ENCODE data around the gene FABP1.

Gene FABP1

DNA sequence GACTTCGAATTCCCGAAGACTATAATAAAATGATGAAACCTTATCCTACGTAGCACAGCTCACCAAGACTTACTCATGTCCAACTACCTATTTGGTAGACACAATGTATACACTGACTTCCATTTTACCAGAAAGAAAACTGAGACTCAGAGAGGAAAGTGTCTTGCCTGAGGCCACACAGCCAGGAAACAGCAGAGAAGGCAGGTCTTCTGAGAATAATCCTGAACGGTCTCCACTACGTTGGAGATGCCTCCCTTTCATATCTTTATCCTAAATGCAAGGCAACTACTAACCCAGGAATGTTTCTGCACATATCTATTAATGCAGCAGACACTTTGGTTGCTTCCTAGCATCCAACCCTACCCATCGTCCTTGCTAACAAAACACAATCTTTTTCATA is 11.9 kb upstream of the FABP1 start:
- POLR2A ChIA-PET = interaction anchor here (0.7 kb wide), 1 partner anchor 445 kb away, joined by 3 read pairs; no protein-coding TSS in a partner anchor
- CTCF ChIA-PET = no interaction called here
- no peak for TF ChIP-seq ZIC2 (tag by site-specific recombination; IDR thresholded peaks at IDR 0.05)
- TF ChIP-seq SP2 (tag by site-specific recombination; IDR thresholded peaks at IDR 0.05) = no peak
- TF ChIP-seq, protein P1, sequence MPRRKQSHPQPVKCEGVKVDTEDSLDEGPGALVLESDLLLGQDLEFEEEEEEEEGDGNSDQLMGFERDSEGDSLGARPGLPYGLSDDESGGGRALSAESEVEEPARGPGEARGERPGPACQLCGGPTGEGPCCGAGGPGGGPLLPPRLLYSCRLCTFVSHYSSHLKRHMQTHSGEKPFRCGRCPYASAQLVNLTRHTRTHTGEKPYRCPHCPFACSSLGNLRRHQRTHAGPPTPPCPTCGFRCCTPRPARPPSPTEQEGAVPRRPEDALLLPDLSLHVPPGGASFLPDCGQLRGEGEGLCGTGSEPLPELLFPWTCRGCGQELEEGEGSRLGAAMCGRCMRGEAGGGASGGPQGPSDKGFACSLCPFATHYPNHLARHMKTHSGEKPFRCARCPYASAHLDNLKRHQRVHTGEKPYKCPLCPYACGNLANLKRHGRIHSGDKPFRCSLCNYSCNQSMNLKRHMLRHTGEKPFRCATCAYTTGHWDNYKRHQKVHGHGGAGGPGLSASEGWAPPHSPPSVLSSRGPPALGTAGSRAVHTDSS (tag by site-specific recombination; IDR thresholded peaks at IDR 0.05) = no peak
- TF ChIP-seq ZNF548 (tag by site-specific recombination; IDR thresholded peaks at IDR 0.05) = no peak
- TF ChIP-seq ZXDB (tag by site-specific recombination; IDR thresholded peaks at IDR 0.05) = no peak
- TF ChIP-seq ZNF202 (tag by site-specific recombination; IDR thresholded peaks at IDR 0.05; ENCODE audit: borderline replicate concordance) = no peak
- no peak for TF ChIP-seq ZNF302 (tag by site-specific recombination; IDR thresholded peaks at IDR 0.05; ENCODE audit: low read depth)
- no peak for TF ChIP-seq ZSCAN30 (tag by site-specific recombination; IDR thresholded peaks at IDR 0.05)
- no peak for TF ChIP-seq ZNF169 (tag by site-specific recombination; IDR thresholded peaks at IDR 0.05)
- TF ChIP-seq, protein P2, sequence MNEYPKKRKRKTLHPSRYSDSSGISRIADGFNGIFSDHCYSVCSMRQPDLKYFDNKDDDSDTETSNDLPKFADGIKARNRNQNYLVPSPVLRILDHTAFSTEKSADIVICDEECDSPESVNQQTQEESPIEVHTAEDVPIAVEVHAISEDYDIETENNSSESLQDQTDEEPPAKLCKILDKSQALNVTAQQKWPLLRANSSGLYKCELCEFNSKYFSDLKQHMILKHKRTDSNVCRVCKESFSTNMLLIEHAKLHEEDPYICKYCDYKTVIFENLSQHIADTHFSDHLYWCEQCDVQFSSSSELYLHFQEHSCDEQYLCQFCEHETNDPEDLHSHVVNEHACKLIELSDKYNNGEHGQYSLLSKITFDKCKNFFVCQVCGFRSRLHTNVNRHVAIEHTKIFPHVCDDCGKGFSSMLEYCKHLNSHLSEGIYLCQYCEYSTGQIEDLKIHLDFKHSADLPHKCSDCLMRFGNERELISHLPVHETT (tag by site-specific recombination; IDR thresholded peaks at IDR 0.05) = no peak

GRCh38 chr2:88139203-88139702 is 11.4 kb upstream of the FABP1 start:
- no peak overlapping the region for H3K4me3 ChIP-seq (ENCODE audit: low read depth, low read length)
- CTCF ChIA-PET = no interaction called here

More for the DNA sequence above, 11.9 kb upstream of the FABP1 start:
- no peak overlapping the region for H3K4me3 ChIP-seq (ENCODE audit: low read depth, low read length)
- H3K4me1 ChIP-seq (ENCODE audit: control insufficient read depth, insufficient read depth, low read length) = no peaks in the 10 kb centered on the region
- H3K36me3 ChIP-seq (ENCODE audit: control insufficient read depth in 2 of 2, insufficient read depth in 1 of 2, low read length in 2 of 2) = no peaks in the 10 kb centered on the region
- H3K27ac ChIP-seq (ENCODE audit: extremely low read depth, low read depth, low read length) = no peak overlapping the region
- no peaks in the 10 kb centered on the region for H3K9me3 ChIP-seq (ENCODE audit: control insufficient read depth, insufficient read depth, low read depth, low read length)

More at GRCh38 chr2:88139203-88139702, 11.4 kb upstream of the FABP1 start:
- Histone ChIP-seq H3K4me1 (ENCODE audit: control insufficient read depth, insufficient read depth, low read length) (no peaks in the 10 kb centered on the region), H3K36me3 (ENCODE audit: control insufficient read depth in 2 of 2, insufficient read depth in 1 of 2, low read length in 2 of 2) (no peaks in the 10 kb centered on the region), H3K9me3 (ENCODE audit: control insufficient read depth, insufficient read depth, low read depth, low read length) (no peaks in the 10 kb centered on the region), H3K27ac (ENCODE audit: extremely low read depth, low read depth, low read length) (no peak overlapping the region)
- no peak for TF ChIP-seq ZFP69B (tag by site-specific recombination; IDR thresholded peaks at IDR 0.05)
- TF ChIP-seq, protein P2 (tag by site-specific recombination; IDR thresholded peaks at IDR 0.05) = no peak
- no peak for TF ChIP-seq ZNF600 (tag by site-specific recombination; IDR thresholded peaks at IDR 0.05)
- no peak for TF ChIP-seq ZNF670 (tag by site-specific recombination; IDR thresholded peaks at IDR 0.05; ENCODE audit: low read depth)
- TF ChIP-seq ZNF658 (tag by site-specific recombination; IDR thresholded peaks at IDR 0.05) = no peak
- TF ChIP-seq ZNF155 (tag by site-specific recombination; IDR thresholded peaks at IDR 0.05) = no peak
- TF ChIP-seq, protein P3, sequence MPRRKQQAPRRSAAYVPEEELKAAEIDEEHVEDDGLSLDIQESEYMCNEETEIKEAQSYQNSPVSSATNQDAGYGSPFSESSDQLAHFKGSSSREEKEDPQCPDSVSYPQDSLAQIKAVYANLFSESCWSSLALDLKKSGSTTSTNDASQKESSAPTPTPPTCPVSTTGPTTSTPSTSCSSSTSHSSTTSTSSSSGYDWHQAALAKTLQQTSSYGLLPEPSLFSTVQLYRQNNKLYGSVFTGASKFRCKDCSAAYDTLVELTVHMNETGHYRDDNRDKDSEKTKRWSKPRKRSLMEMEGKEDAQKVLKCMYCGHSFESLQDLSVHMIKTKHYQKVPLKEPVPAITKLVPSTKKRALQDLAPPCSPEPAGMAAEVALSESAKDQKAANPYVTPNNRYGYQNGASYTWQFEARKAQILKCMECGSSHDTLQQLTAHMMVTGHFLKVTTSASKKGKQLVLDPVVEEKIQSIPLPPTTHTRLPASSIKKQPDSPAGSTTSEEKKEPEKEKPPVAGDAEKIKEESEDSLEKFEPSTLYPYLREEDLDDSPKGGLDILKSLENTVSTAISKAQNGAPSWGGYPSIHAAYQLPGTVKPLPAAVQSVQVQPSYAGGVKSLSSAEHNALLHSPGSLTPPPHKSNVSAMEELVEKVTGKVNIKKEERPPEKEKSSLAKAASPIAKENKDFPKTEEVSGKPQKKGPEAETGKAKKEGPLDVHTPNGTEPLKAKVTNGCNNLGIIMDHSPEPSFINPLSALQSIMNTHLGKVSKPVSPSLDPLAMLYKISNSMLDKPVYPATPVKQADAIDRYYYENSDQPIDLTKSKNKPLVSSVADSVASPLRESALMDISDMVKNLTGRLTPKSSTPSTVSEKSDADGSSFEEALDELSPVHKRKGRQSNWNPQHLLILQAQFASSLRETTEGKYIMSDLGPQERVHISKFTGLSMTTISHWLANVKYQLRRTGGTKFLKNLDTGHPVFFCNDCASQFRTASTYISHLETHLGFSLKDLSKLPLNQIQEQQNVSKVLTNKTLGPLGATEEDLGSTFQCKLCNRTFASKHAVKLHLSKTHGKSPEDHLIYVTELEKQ (tag by site-specific recombination; IDR thresholded peaks at IDR 0.05; ENCODE audit: borderline replicate concordance) = no peak
- no peak for TF ChIP-seq ZNF133 (tag by site-specific recombination; IDR thresholded peaks at IDR 0.05)
- TF ChIP-seq ZNF138 (tag by site-specific recombination; IDR thresholded peaks at IDR 0.05; ENCODE audit: borderline replicate concordance) = no peak
- TF ChIP-seq, protein P4, sequence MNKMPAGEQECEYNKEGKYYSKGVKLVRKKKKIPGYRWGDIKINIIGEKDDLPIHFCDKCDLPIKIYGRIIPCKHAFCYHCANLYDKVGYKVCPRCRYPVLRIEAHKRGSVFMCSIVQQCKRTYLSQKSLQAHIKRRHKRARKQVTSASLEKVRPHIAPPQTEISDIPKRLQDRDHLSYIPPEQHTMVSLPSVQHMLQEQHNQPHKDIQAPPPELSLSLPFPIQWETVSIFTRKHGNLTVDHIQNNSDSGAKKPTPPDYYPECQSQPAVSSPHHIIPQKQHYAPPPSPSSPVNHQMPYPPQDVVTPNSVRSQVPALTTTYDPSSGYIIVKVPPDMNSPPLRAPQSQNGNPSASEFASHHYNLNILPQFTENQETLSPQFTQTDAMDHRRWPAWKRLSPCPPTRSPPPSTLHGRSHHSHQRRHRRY (tag by site-specific recombination; IDR thresholded peaks at IDR 0.05) = no peak
- no peak for TF ChIP-seq SP3 (tag by site-specific recombination; IDR thresholded peaks at IDR 0.05)
- no peak for TF ChIP-seq ZNF677 (tag by site-specific recombination; IDR thresholded peaks at IDR 0.05)
- no peak for TF ChIP-seq ZNF660 (tag by site-specific recombination; IDR thresholded peaks at IDR 0.05)
- TF ChIP-seq IKZF3 (tag by site-specific recombination; IDR thresholded peaks at IDR 0.05) = no peak
- POLR2A ChIA-PET = no interaction called here
